Measurements from ENCODE around the gene IQCF2. TPM values are rescaled to one million over a fixed set of nuclear protein-coding genes. Genes with fewer than 3 reads are reported as not detected.

Gene IQCF2
- total and polyA plus RNA-seq, 2 donors (not counting 3 experiments of a cell fraction or from before 2014, with no cell fraction given): not detected

GRCh38 chr3:51894939-51895338 is 33.5 kb downstream of the IQCF2 start:
- Histone ChIP-seq H3K9me1 (replicated peaks; ENCODE audit: control insufficient read depth, extremely low read depth, insufficient read depth, low read length) (no peaks in the 10 kb centered on the region), H3K79me2 (ENCODE audit: control insufficient read depth, insufficient read depth, low read length) (no peaks in the 10 kb centered on the region), H3K27ac (ENCODE audit: insufficient read depth, low read depth, low read length) (no peak overlapping the region), H3K9ac (replicated peaks; ENCODE audit: extremely low read depth, insufficient read depth, low read length) (no peak overlapping the region), H3K27me3 (ENCODE audit: control insufficient read depth in 2 of 2, insufficient read depth in 2 of 2, low read length in 2 of 2) (peaks cover 0 to 9% of the 10 kb centered on the region in 2 experiments), H3K36me3 (ENCODE audit: control insufficient read depth in 2 of 2, extremely low read depth in 1 of 2, insufficient read depth in 2 of 2, low read length in 2 of 2) (no peaks in the 10 kb centered on the region), H3K4me2 (ENCODE audit: insufficient read depth, low read length) (no peak overlapping the region), H3K4me3 (replicated peaks in 1 of 3; ENCODE audit: insufficient read depth in 1 of 3, low read depth in 1 of 3, low read length in 3 of 3) (no peak overlapping the region), H3K9me3 (replicated peaks; ENCODE audit: control insufficient read depth, insufficient read depth, low read length) (no peaks in the 10 kb centered on the region), H2AFZ (ENCODE audit: low read depth, low read length) (no peak overlapping the region), H3K4me1 (ENCODE audit: control insufficient read depth, extremely low read depth, insufficient read depth, low read length) (no peaks in the 10 kb centered on the region), H4K20me1 (replicated peaks; ENCODE audit: control insufficient read depth, extremely low read depth, insufficient read depth, low read length) (no peaks in the 10 kb centered on the region)
- POLR2A ChIA-PET: no interaction called here
- no peak for DNase-seq (ENCODE audit: low read depth, low spot score)
- TF ChIP-seq POLR2A (IDR thresholded peaks at IDR 0.05; ENCODE audit: low read depth, low read length) (no peak), FOS (IDR thresholded peaks at IDR 0.05; ENCODE audit: borderline replicate concordance, insufficient read depth, low read length) (no peak), CTCF (IDR thresholded peaks at IDR 0.05; ENCODE audit: extremely low read depth in 1 of 2, insufficient read depth in 1 of 2, low read depth in 1 of 2, low read length in 2 of 2) (no peak), MAX (IDR thresholded peaks at IDR 0.05; ENCODE audit: insufficient read depth, insufficient read length) (no peak), JUN (IDR thresholded peaks at IDR 0.05; ENCODE audit: borderline replicate concordance, insufficient read depth, insufficient read length, low read depth) (no peak), POLR2AphosphoS5 (IDR thresholded peaks at IDR 0.05; ENCODE audit: insufficient read depth, low read depth, low read length) (no peak), MYC (IDR thresholded peaks at IDR 0.05; ENCODE audit: low read depth, low read length) (no peak)
- FAIRE-seq: no peak
- dilution Hi-C loops (cut with MboI; ENCODE audit: extremely low pct_ligation_motif_present, low sequenced_read_pairs): no loop called here
- intact Hi-C loops (cut with micrococcal nuclease): no loop called here
- BruUV-seq (replicated peaks): no TSS peak
- CTCF ChIA-PET: no interaction called here
